HCT116 (cell line): ENCODE data around the gene ARPC1A.

Experiments
- CTCF ChIP-seq, 3 experiments: fragments of 200-600 bp in 1 of 3; sonication (generic) in 1 of 3; IDR thresholded peaks in 2 of 3; conservative IDR thresholded peaks in 1 of 3; 2 replicates each; pipeline ENCODE4 v1.5.1; 2012 to 2017; ENCODE audit warnings: low read depth in 2 of 3, low read length in 2 of 3, antibody characterized with exemption in 1 of 3, borderline replicate concordance in 1 of 3, control low read depth in 1 of 3, mild to moderate bottlenecking in 1 of 3, mixed read lengths in 1 of 3, mixed run types in 1 of 3, moderate library complexity in 1 of 3; ENCODE audit not compliant: insufficient read depth in 1 of 3
- EZH2 ChIP-seq: fragments of 200-600 bp; sonication (generic); IDR thresholded peaks from 2 replicates; pipeline ENCODE4 v1.6.1; 2017; ENCODE audit warnings: antibody characterized with exemption, mixed run types
- POLR2A ChIP-seq: IDR thresholded peaks from 2 replicates; pipeline ENCODE4 v1.7.0; 2011; ENCODE audit warnings: borderline replicate concordance; ENCODE audit not compliant: insufficient read depth, insufficient read length; ENCODE audit errors: extremely low read depth
- POLR2AphosphoS5 ChIP-seq: IDR thresholded peaks from 2 replicates; pipeline ENCODE4 v1.6.1; 2011; ENCODE audit warnings: mild to moderate bottlenecking, low read depth, low read length, moderate library complexity
- REST ChIP-seq: IDR thresholded peaks from 2 replicates; pipeline ENCODE4 v1.6.1; 2012; ENCODE audit warnings: low read depth

- no peak for TF ChIP-seq POLR2A
- TF ChIP-seq REST, result no peak
- no peak for TF ChIP-seq EZH2
- no peak for TF ChIP-seq CTCF (IDR thresholded peaks at IDR 0.05 in 2 of 3, conservative IDR thresholded peaks at IDR 0.05 in 1 of 3; ENCODE audit: borderline replicate concordance in 1 of 3, insufficient read depth in 1 of 3, low read depth in 2 of 3, low read length in 2 of 3)
- TF ChIP-seq POLR2AphosphoS5, result no peak; the same call in 1 of the 2 replicates
Measured at GRCh38 chr7:99389772-99390171, 64.1 kb downstream of the ARPC1A start.
